Omental fat pad (tissue), 4 donors: ENCODE results near the gene MAD2L1. TPM values are rescaled to one million over a fixed set of nuclear protein-coding genes. Genes with fewer than 3 reads are reported as not detected.

Experiments used
- ATAC-seq: fragments of 150-250 bp; one replicate; pipeline ENCODE4 v1.9.1; 2016; ENCODE audit warnings: mild to moderate bottlenecking, moderate library complexity; ENCODE audit not compliant: low FRiP score
- DNase-seq: peaks from one replicate; pipeline ENCODE4 v3.0.0-alpha.2; 2019; ENCODE audit warnings: low spot score
- total RNA-seq, 4 donors: library from RNA; depleted of rRNA; stranded (reverse); fragments of >200 nt; gene quantifications; one replicate each; pipeline ENCODE4 v1.1.0, GENCODE V29; 2016
- TF ChIP-seq, protein P1 (sequence below), 3 donors: fragments of 450-650 bp; IDR thresholded peaks; one replicate each; pipeline ENCODE4 v1.5.1; 2016 to 2017; ENCODE audit warnings: antibody characterized with exemption in 3 of 3, mild to moderate bottlenecking in 3 of 3, moderate library complexity in 2 of 3

MAD2L1 gene
- total RNA-seq, 4 donors from 2014 or later = 0.31 to 2.0 (median 1.2) TPM

DNA sequence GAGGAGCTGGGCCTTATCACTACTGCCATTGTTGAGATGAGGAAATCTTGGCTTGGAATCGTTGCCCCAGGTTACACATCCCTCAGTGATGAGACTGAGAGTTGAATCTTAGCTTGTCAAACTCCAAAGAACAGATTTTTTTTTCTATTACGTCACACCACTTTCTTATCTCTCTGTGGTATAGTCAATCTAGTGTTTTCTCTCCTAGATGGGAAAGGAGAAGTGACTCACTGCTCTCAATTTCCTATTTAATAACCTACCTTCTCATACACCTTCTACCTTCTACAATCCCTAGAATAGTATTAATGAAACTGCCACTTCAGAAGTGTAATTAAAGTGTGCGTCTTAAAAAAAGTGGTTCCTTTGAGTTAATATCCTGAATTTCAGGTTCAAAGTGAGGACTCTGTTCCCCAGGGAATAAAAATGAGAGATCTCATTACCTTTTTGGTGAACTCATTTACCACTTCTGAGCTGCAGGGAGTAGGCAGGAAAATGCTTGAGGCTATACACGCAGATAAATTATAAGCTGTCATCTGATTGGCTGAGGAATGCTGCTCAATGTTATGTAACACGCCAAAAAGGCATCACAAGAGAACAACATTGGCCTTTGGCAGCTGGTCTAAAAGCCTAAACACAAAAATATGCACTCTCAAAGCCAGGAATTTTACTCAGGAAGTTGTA lies 59.3 kb downstream of the MAD2L1 start:
- ATAC-seq (peak; percentile 77), DNase-seq (no peak)
- TF ChIP-seq, protein P1, sequence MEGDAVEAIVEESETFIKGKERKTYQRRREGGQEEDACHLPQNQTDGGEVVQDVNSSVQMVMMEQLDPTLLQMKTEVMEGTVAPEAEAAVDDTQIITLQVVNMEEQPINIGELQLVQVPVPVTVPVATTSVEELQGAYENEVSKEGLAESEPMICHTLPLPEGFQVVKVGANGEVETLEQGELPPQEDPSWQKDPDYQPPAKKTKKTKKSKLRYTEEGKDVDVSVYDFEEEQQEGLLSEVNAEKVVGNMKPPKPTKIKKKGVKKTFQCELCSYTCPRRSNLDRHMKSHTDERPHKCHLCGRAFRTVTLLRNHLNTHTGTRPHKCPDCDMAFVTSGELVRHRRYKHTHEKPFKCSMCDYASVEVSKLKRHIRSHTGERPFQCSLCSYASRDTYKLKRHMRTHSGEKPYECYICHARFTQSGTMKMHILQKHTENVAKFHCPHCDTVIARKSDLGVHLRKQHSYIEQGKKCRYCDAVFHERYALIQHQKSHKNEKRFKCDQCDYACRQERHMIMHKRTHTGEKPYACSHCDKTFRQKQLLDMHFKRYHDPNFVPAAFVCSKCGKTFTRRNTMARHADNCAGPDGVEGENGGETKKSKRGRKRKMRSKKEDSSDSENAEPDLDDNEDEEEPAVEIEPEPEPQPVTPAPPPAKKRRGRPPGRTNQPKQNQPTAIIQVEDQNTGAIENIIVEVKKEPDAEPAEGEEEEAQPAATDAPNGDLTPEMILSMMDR (IDR thresholded peaks at IDR 0.05) = no peak
